ENCODE data around the gene FOSL2. TPM values are rescaled to one million over a fixed set of nuclear protein-coding genes. Genes with fewer than 3 reads are reported as not detected.

The FOSL2 gene
- total RNA-seq, 1 donor from 2014 or later = 6.2 TPM

GRCh38 chr2:28413899-28414295 is 21.2 kb downstream of the FOSL2 start:
- DNase-seq = no peak

- DNase-seq = no peak
Measured at GRCh38 chr2:28414583-28414982, 21.9 kb downstream of the FOSL2 start.

GRCh38 chr2:28415010-28415409 is 22.4 kb downstream of the FOSL2 start:
- DNase-seq = no peak

- DNase-seq = no peak
Measured at GRCh38 chr2:28415715-28416114, 23.1 kb downstream of the FOSL2 start.

GRCh38 chr2:28419003-28419402 is 26.3 kb downstream of the FOSL2 start:
- no peak for DNase-seq

GRCh38 chr2:28419443-28420270 is 27.0 kb downstream of the FOSL2 start:
- no peak for DNase-seq

GRCh38 chr2:28420722-28421121 is 28.1 kb downstream of the FOSL2 start:
- DNase-seq = no peak

GRCh38 chr2:28422908-28423741 is 30.5 kb downstream of the FOSL2 start:
- DNase-seq = no peak

- DNase-seq = no peak
Measured at GRCh38 chr2:28423856-28424605, 31.4 kb downstream of the FOSL2 start.

GRCh38 chr2:28424799-28425463 is 32.3 kb downstream of the FOSL2 start:
- no peak for DNase-seq

GRCh38 chr2:28425464-28425835 is 32.8 kb downstream of the FOSL2 start:
- no peak for DNase-seq

- no peak for DNase-seq
Measured at GRCh38 chr2:28427741-28428415, 35.2 kb downstream of the FOSL2 start.

GRCh38 chr2:28428486-28428885 is 35.8 kb downstream of the FOSL2 start:
- no peak for DNase-seq

GRCh38 chr2:28429636-28430376 is 37.1 kb downstream of the FOSL2 start:
- no peak for DNase-seq

- no peak for DNase-seq
Measured at GRCh38 chr2:28430377-28430765, 37.7 kb downstream of the FOSL2 start.

GRCh38 chr2:28430788-28431418 is 38.2 kb downstream of the FOSL2 start:
- no peak for DNase-seq

GRCh38 chr2:28431741-28432140 is 39.1 kb downstream of the FOSL2 start:
- no peak for DNase-seq

GRCh38 chr2:28432362-28432761 is 39.7 kb downstream of the FOSL2 start:
- no peak for DNase-seq

- no peak for DNase-seq
Measured at GRCh38 chr2:28433215-28433614, 40.6 kb downstream of the FOSL2 start.

GRCh38 chr2:28433935-28434599 is 41.4 kb downstream of the FOSL2 start:
- no peak for DNase-seq
